Fibroblast of skin of left biceps (primary cell): ENCODE data around the gene MAP3K14.
A peak's percentile ranks its signal among the peaks of the same experiment; 100 is the strongest.
"Not testable (repeated sequence)": the region's sequence is repeated elsewhere in the genome, so short reads cannot be mapped to it uniquely, and the experiment has no call there.

Experiments used
- DNase-seq, 2 experiments: peaks; one replicate each; pipeline ENCODE4 v3.0.0-alpha.2; 2013; ENCODE audit warnings: low read depth in 2 of 2

Gene MAP3K14

DNA sequence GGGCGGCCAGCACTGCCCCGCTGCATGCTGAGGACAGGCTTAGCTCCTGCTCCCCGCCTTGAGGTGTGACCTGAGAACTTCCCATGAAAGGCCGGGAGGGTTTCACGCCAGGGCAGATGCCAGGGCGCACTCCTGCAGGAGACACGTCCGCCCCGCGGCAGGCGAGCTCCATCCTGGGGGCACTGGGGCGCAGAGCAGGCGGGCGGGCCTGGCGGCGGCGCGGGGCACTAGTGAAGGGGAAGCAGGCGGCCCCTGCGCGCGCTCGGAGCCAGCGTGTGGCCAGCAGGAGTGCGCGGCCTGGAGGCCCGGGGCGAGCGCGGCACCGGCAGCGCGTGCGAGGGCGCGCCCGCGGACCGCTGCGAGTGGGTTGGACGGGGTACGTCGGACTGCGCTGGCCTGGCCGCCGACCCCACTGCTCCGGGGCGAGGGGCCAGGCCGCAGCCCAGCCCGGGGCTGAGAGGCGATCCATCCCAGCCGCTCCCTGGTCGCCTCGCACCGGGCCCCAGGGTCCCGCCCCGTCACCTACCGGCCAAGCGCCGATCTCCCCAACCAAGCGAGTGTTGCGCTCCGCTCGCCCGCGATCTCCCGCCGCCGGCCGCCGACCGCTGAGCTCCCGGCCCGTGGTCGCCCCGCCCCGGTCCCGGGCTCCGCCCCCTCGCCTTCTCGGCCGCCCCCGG, at the start of gene MAP3K14:
Gene MAP3K14, minus strand, starts transcription at position 587 of the 677 bp plus-strand sequence. CDS start 26,275 bp downstream, outside the sequence.
- DNase-seq = no peak

DNA sequence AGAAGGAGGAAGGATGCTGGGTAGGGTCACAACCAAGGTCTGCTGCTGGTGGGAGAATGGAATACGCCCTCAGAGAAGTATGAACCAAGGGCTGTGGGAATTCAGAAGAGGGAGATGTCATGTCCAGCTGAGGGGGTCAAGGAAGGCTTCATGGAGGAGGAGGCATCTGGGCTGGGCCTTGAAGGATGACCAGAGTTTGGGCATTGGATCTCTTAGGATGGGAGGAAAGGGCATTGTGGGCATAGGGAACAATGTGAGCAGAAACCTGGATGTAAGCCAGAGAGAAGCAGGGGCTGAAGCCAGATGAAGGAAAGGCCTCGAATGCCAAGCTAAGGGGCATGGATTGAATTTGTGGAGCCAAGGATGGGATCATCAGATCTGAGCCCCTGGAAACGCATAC, 49.2 kb upstream of the MAP3K14 start:
- no peak for DNase-seq

GRCh38 chr17:45364531-45365390, 47.9 kb upstream of the MAP3K14 start:
- DNase-seq = no peak

DNA sequence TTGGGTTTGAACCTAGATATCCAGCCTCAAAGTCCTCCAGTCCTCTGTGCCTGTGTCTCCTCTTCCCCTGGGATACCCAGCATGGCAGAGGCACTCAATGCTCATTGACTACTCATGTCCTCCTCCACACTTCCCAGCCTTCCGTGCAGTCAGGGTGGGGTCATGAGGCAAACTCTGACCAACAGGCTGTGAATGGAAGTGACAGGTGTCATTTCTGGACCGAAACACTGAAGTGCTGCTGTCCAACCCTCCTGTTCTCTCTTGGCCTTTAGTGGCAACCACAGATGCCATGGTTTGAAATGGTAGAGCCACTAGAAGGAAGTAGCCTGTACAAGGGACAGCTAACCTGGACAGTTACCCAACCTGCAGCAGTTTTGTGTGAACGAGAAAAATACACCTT, 46.7 kb upstream of the MAP3K14 start:
- no peak for DNase-seq

DNA sequence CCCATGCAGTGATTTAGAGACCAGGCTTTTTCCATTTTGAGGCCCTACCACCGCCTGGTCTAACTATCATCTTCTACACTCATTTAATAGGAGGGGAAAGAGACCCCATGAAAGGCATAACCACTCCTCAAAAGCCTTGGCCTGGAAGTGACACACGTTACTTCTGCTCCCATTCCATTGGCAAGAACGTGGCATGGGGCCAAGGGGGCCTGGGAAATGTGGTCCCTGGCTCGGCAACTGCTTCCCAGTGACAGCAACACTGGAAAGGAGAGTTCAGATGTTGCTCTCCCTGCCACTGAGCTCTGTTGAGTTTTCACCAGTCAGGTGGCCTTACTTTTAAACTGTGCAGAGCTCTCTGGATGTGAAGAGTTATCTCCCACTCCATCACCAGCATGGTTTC, 45.2 kb upstream of the MAP3K14 start:
- no peak for DNase-seq

DNA sequence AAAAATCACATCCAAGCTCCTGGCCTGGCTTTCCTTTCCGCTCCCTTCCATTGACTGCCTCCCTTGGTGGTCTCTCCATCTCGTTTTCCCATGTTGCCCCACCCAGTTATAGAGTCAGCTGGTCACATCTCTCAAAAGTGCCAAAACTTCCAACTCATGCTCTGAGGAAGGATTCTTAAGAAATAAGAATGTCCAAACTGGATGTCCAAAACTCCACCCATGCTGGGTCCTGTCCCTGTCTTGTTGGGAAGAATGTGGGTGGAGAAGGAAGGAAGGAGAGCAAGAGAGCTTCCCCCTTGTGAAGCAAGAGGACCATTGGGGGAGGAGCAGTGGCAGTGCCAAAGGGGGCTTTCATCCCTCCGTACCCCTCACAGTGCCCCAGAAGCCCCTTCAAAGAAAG, 44.6 kb upstream of the MAP3K14 start:
- DNase-seq = no peak

DNA sequence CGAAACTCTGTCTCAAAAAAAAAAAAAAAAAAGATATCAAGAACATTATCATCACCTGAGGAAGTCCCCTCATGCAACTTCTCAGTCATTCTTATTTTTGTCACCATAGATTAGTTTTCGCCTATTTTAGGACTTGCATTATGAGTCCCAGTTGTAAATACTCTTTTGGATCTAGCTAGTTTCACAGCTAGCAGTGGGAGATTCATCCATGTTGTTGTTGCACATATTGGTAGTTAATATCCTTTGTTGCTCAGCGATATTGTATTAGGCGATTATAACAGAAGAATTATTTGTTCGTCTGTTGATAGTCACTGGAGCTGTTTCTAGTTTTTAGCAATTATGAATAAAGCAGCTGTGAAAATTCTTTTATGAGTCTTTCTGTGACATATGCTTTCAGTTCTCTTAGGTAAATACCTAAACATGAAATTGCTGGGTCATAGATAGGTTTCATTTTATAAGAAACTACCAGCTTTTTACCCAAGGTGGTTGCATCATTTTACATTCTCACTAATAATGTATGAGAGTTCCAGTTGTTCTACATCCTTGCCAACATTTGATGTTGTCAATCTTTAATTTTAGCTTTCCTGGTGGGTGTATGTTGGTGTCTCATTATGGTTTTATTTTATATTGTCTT, 40.7 kb upstream of the MAP3K14 start:
- no peak for DNase-seq

DNA sequence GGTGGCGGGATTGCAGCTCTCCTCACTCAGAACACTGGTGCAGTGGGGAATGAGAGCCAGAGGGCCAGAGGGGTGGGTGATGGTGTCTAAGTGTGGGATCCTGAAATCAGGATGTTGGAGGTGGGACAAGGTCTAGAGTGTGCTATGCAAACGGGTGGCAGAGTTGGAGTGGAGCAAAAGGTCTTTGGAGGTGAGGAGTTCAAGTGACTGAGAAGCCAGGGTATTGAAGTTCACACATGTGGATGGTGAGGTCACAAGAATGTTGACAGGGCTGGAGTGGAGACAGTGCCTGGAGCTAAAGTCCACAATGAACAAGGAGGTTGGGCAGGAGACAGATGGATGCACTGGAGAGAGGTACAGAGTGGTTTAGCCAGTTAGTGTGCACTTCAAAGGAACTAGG, 38.3 kb upstream of the MAP3K14 start:
- no peak for DNase-seq

DNA sequence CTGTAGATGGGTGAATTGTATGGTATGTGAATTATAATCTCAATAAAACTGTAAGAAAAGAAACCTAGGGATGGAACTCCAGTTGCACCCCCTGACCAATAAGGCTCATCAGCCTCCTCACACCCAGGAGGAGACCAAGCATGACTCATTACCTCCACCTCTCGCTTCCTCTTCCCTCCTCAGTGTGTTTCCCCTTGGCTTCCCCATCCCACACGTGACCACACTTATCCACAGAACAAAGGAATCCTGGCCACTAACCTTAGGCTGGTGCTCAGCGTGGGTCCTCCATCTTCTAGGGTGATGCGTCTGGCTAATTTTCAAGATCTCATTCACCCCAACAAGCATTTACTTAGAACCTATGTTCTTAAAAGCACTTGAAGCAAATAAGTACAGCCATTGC, 36.2 kb upstream of the MAP3K14 start:
- no peak for DNase-seq

DNA sequence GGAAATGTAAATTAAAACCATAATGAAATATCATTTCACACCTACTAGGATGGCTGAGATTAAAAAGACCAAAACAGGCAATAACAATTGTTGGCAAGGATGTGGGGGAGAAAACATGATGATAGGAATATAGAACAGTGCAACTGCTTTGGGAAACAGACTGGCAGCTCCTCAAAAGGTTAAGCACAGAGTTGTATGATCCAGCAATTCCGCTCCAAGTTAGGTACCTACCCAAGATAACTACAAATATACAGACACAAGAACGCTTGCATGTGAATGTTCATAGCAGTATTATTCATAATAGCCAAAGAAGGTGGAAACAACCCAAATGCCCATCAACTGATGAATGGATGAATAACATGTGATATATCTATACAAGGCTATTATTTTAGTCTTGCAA, 35.0 kb upstream of the MAP3K14 start:
- DNase-seq = no peak

DNA sequence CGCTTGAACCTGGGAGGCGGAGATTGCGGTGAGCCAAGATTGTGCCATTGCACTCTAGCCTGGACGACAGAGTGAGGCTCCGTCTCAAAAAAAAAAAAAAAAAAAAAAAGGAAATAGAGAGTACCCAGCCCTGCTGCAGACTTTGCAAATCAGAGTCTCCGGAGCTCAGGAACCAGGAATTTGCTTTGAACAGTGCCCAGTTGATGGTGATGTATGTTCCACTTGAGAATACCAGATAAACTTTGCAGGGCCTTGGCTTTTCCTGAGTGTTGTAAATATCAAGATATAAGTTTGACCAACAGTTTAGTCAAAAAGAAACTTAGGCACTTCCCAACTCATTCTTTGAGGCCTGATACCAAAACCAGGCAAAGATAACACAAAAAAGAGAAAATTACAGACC, 30.6 kb upstream of the MAP3K14 start:
- no peak for DNase-seq

GRCh38 chr17:45346216-45347015, 29.6 kb upstream of the MAP3K14 start:
- DNase-seq = no peak

DNA sequence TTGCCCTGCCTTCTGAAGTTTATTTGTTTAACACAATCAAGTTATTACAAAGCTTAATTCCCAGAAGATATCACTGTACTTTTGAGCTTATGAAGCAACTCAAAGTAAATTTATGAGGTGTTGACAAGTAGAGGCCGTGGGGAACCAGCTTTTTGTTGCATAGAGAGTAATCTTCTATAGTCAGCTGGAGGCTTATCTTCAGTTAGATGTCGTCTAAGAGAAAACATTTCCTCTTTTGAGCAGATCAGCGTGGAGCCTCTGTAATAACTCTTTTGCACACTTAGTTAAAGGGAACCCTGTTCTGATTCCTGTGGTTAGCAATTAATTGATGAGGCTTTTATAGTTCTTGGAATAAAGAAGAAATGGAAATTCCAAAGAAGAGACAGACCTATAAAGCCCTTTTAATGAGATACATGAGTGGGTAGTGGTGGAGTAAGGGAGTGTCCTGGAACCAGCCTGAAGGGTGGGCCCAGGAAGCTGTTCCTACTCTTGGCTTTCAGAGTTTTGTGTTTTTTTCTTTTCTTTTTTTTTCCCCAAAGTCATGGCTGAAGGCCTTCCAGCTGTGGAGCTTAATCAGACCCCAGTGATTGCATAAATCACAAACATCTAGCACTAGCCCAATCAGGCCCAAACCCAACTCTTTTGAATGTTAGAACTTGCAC, 28.9 kb upstream of the MAP3K14 start:
- peak; percentile 93 to 95 for DNase-seq

DNA sequence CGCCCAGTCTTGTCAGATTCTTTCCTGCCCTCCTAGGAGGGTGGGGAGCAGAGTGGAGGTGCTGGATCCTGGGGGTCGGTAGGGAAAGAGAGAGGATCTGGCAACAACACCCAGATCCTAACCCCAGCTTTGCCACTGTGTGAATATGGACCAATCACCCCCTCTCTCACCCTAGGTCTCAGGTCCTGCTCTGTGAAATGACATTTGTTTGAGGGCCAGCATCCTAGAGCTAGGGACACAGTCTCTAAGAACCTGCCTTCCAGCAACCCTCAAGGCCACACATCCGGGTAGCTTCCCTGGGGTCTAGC, 28.4 kb upstream of the MAP3K14 start:
- no peak for DNase-seq

- not testable (repeated sequence) for DNase-seq
Observed at GRCh38 chr17:45343967-45344664, 27.3 kb upstream of the MAP3K14 start.

GRCh38 chr17:45342871-45343526, 26.2 kb upstream of the MAP3K14 start:
- DNase-seq = no peak

DNA sequence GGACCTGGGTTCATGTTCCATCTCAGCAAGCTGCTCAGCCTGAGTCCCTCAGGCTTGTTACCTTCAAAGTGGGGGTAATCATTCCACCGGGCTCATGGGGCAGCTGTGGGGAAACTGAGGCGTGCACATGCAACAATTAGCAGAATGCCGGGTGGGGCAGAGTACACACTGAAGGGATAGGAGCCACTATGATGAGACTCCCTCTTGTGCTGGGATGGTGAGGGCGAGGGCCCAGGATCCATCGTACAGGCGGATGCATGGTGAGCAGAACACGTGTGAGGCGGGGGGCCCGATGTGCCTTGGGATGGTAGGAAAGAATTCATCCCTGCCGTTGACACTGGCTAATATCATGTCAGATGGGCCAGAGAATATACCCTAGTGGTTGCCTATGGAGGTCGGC, 25.5 kb upstream of the MAP3K14 start:
- no peak for DNase-seq

GRCh38 chr17:45341533-45342158, 24.8 kb upstream of the MAP3K14 start:
- DNase-seq = peak; percentile 62 to 63

DNA sequence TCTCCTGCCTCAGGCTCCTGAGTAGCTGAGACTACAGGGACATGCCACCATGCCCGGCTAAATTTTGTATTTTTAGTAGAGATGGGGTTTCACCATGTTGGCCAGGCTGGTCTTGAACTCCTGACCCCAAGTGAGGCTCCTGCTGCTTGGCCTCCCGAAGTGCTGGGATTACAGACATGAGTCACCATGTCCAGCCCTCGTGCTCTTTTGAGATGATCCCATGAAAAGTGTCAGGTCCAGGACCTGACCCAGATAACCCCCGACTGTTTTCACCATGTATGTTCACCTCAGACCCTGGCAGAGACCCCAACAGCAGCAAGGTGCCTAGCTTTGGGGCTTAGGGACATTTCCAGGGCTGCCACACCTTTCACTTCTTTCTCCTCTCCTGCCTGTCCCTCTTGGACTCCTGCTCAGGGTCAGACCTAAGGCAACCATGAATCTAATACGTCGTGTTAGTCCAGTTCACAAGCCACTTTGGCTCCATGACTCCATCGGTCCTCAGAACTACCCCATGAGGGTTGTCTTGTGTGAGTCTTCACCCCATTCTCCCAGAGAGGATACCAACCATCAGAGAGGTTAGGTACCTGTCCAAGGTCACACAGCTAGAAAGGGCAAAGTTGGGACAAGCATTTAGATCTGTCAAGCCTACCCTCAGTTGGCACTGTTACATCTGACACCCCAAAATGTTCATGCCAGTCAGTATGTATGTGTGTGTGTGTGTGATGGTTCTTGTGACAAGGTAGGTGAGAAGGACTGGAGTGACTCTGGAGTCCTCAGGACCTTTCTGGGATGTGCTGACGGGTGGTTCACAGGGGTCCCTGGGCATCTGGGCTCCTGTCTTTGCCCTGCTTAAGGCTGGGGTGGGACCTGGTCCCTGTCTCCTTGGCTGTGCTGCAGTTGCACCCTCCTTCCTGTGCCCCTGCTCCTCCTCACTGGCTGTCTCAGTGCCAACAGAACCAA, 23.1 kb upstream of the MAP3K14 start:
- no peak for DNase-seq
